ENCODE data around the gene DGKH.

Gene DGKH

GRCh38 chr13:42108217-42108616, 59.8 kb downstream of the DGKH start:
- Histone ChIP-seq H3K4me1 (ENCODE audit: control insufficient read depth in 1 of 2, insufficient read depth in 1 of 2, low read depth in 1 of 2, low read length in 1 of 2) (no peaks in the 10 kb centered on the region), H3K27me3 (no peaks in the 10 kb centered on the region), H3K9me3 (no peaks in the 10 kb centered on the region), H3K27ac (no peak overlapping the region), H3K36me3 (no peaks in the 10 kb centered on the region), H3K4me3 (ENCODE audit: low read depth in 1 of 2, low read length in 1 of 2) (no peak overlapping the region)
- TF ChIP-seq, protein P1, sequence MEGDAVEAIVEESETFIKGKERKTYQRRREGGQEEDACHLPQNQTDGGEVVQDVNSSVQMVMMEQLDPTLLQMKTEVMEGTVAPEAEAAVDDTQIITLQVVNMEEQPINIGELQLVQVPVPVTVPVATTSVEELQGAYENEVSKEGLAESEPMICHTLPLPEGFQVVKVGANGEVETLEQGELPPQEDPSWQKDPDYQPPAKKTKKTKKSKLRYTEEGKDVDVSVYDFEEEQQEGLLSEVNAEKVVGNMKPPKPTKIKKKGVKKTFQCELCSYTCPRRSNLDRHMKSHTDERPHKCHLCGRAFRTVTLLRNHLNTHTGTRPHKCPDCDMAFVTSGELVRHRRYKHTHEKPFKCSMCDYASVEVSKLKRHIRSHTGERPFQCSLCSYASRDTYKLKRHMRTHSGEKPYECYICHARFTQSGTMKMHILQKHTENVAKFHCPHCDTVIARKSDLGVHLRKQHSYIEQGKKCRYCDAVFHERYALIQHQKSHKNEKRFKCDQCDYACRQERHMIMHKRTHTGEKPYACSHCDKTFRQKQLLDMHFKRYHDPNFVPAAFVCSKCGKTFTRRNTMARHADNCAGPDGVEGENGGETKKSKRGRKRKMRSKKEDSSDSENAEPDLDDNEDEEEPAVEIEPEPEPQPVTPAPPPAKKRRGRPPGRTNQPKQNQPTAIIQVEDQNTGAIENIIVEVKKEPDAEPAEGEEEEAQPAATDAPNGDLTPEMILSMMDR (IDR thresholded peaks at IDR 0.05) = no peak

DNA sequence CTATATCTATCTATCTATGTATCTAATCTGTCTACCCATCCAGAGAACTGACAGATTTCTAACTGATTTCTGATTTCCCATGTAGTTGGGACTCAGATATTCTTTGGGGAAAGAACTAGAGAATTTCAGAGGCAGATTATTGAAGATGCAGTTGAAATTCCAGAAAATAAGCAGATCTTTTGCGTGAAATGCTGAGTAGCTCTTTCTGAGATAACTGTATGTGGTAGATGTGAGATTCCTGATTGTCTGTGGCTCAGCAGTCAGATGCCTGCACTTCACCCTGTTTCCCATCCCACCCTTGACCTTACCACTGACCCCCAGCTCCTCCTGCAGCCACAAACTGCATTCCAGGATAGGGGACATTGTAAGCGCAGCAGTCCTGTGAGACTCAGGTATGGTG, 61.5 kb downstream of the DGKH start:
- Histone ChIP-seq H3K4me1 (ENCODE audit: control insufficient read depth in 1 of 2, insufficient read depth in 1 of 2, low read depth in 1 of 2, low read length in 1 of 2) (no peaks in the 10 kb centered on the region), H3K4me3 (ENCODE audit: low read depth in 1 of 2, low read length in 1 of 2) (no peak overlapping the region), H3K27me3 (no peaks in the 10 kb centered on the region), H3K27ac (no peak overlapping the region), H3K36me3 (no peaks in the 10 kb centered on the region), H3K9me3 (no peaks in the 10 kb centered on the region)
- TF ChIP-seq, protein P1 (IDR thresholded peaks at IDR 0.05) = no peak

DNA sequence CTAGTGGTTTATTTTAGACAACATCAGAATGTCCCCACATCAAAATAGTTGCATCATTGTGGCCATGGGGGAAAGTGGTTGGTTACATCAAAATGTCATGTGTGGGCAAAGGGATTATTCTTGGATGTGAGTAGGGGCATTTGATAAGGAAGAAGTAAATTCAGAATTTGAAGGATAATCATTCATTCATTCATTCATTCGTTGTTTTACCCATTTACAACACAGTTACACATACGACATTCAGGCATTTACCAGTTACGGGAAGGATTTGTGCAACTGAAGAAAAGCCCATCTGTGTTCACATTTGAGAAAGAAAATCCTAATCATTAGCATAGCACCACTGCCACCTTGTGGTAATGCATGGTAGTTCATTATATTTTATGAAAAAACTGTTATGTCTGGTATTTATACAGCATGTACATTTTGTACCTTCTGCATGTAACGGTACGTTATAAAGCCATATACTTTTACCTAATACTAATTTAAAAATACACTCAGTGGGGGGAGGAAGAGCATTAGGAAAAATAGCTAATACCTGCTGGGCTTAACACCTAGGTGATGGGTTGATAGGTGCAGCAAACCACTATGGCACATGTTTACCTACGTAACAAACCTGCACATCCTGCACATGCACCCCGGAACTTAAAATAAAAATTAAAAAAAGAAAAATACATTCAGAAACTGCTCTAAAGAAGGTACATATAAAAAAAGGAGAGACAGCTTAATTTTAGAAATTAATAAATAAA, 62.1 kb downstream of the DGKH start:
- no peaks in the 10 kb centered on the region for H3K36me3 ChIP-seq
- H3K4me3 ChIP-seq (ENCODE audit: low read depth in 1 of 2, low read length in 1 of 2) = no peak overlapping the region
- H3K27ac ChIP-seq = no peak overlapping the region
- no peaks in the 10 kb centered on the region for H3K9me3 ChIP-seq
- TF ChIP-seq, protein P1 (IDR thresholded peaks at IDR 0.05) = peak; percentile 82
- H3K27me3 ChIP-seq = no peaks in the 10 kb centered on the region
- no peaks in the 10 kb centered on the region for H3K4me1 ChIP-seq (ENCODE audit: control insufficient read depth in 1 of 2, insufficient read depth in 1 of 2, low read depth in 1 of 2, low read length in 1 of 2)

DNA sequence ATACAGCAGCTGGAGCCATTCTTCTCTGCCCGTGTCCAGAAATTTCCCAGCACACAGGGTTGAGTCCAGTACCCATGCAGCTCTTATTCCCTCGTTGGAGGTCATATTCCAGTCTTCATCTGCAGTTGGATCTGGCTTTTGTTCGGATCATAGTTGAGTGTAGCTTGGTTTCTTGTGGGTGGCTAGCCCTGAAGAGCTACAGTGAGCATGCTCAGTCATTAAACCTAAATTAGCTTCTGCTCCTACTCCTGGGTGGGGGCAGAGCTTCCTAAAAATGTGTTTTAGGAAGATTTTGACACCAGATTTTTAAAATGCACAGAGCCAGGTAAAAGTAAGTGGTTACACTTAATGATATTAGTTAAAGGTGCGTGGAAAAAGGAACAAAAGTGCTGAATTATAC, 64.4 kb downstream of the DGKH start:
- no peak overlapping the region for H3K27ac ChIP-seq
- TF ChIP-seq, protein P1 (IDR thresholded peaks at IDR 0.05) = no peak
- H3K36me3 ChIP-seq = no peaks in the 10 kb centered on the region
- H3K4me1 ChIP-seq (ENCODE audit: control insufficient read depth in 1 of 2, insufficient read depth in 1 of 2, low read depth in 1 of 2, low read length in 1 of 2) = no peaks in the 10 kb centered on the region
- H3K4me3 ChIP-seq (ENCODE audit: low read depth in 1 of 2, low read length in 1 of 2) = no peak overlapping the region
- no peaks in the 10 kb centered on the region for H3K9me3 ChIP-seq
- no peaks in the 10 kb centered on the region for H3K27me3 ChIP-seq

GRCh38 chr13:42113478-42113877, 65.0 kb downstream of the DGKH start:
- no peaks in the 10 kb centered on the region for H3K9me3 ChIP-seq
- TF ChIP-seq, protein P1 (IDR thresholded peaks at IDR 0.05) = no peak
- H3K36me3 ChIP-seq = no peaks in the 10 kb centered on the region
- H3K27me3 ChIP-seq = no peaks in the 10 kb centered on the region
- no peak overlapping the region for H3K4me3 ChIP-seq (ENCODE audit: low read depth in 1 of 2, low read length in 1 of 2)
- H3K27ac ChIP-seq = no peak overlapping the region
- H3K4me1 ChIP-seq (ENCODE audit: control insufficient read depth in 1 of 2, insufficient read depth in 1 of 2, low read depth in 1 of 2, low read length in 1 of 2) = no peaks in the 10 kb centered on the region

Measured in neutrophil (primary cell).